ENCODE results near the gene CGA.

Gene CGA

GRCh38 chr6:87071683-87072082 is 23.2 kb downstream of the CGA start:
- TF ChIP-seq CTCF (conservative IDR thresholded peaks at IDR 0.05; ENCODE audit: low read length) = no peak
- no peak overlapping the region for H3K4me3 ChIP-seq (ENCODE audit: low read length)
- no peak for DNase-seq (ENCODE audit: low read depth)

- no peak overlapping the region for H3K4me3 ChIP-seq (ENCODE audit: low read length)
- TF ChIP-seq CTCF (conservative IDR thresholded peaks at IDR 0.05; ENCODE audit: low read length) = no peak
- no peak for DNase-seq (ENCODE audit: low read depth)
These were observed 24.2 kb downstream of the CGA start for GRCh38 chr6:87070741-87071140.

DNA sequence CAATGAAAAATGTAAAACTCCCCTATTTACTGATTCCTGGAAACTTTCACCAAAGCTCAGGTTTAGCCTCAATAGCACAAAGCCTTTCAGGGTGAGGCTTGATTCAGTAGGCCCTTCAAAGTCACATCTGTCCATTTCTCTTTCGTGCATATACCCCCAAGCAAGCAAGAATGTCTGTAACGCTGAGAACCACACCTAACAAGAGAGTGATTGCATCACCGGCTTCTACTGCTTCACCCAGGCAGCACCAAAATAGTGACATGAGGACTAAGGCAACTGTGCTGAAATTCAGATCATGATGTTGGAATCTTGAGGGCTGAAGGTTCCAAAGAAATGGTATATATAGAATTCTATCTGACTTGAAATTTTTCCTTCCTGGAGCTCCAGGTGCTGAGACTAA is 26.1 kb downstream of the CGA start:
- no peak overlapping the region for H3K4me3 ChIP-seq (ENCODE audit: low read length)
- no peak for DNase-seq (ENCODE audit: low read depth)
- TF ChIP-seq CTCF (conservative IDR thresholded peaks at IDR 0.05; ENCODE audit: low read length) = no peak

- TF ChIP-seq CTCF (conservative IDR thresholded peaks at IDR 0.05; ENCODE audit: low read length) = peak; percentile 59
- H3K4me3 ChIP-seq (ENCODE audit: low read length) = peak overlapping the region; percentile 26; the same call in 1 of the 2 replicates
- peak; percentile 60 for DNase-seq (ENCODE audit: low read depth)
These were observed 28.2 kb downstream of the CGA start for GRCh38 chr6:87066449-87067333.

DNA sequence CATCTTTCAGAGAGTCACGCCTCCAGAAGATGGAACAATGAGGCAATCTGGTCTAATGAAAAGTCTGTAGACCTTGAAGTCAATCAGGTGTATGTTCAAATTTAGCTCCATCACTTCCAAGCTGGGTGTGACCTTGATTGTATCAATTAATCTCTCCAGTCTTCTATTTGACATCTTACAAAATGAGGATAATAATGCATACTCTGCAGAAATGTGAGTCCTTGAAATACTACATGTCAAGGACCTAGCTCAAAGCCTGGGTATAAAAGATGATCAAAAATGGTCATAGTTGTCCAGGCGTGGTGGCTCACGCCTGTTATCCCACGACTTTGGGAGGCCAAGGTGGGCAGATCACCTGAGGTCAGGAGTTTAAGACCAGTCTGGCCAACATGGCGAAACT is 29.8 kb downstream of the CGA start:
- DNase-seq (ENCODE audit: low read depth) = no peak
- no peak for TF ChIP-seq CTCF (conservative IDR thresholded peaks at IDR 0.05; ENCODE audit: low read length)

GRCh38 chr6:87059943-87060342 is 35.0 kb downstream of the CGA start:
- no peak for DNase-seq (ENCODE audit: low read depth)
- no peak for TF ChIP-seq CTCF (conservative IDR thresholded peaks at IDR 0.05; ENCODE audit: low read length)
- H3K4me3 ChIP-seq (ENCODE audit: low read length) = no peak overlapping the region

More for the DNA sequence above, 29.8 kb downstream of the CGA start:
- no peak overlapping the region for H3K4me3 ChIP-seq (ENCODE audit: low read length)
